ENCODE data around the gene DNAH14.
"Not testable (repeated sequence)": the region's sequence is repeated elsewhere in the genome, so short reads cannot be mapped to it uniquely, and the experiment has no call there.

The DNAH14 gene

GRCh38 chr1:225146478-225146877 is 217.0 kb downstream of the DNAH14 start:
- in situ Hi-C loops (cut with MboI; ENCODE audit: low sequenced_read_pairs), result no loop called here

- in situ Hi-C loops (cut with MboI; ENCODE audit: low sequenced_read_pairs), result not testable (repeated sequence)
Measured at GRCh38 chr1:225147791-225148190, 218.3 kb downstream of the DNAH14 start.

DNA sequence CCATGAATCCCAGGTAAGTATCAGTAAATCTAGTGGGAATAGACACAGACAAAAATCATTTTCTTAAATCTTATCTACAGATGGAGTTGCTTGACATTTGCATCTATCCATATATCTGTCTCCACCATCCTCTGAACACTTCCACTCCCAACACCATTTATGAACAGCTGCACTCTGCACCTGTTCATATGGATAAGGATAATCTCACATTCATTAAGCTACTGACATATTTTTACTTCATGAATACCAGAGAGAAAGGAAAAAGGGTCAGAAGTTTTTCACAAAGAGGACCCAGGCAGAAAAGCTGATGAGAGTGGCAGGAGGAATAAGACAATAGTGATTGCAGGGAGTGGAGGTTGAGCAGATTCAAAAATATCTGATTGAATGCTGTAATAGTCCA is 222.6 kb downstream of the DNAH14 start:
- in situ Hi-C loops (cut with MboI; ENCODE audit: low sequenced_read_pairs), result no loop called here

DNA sequence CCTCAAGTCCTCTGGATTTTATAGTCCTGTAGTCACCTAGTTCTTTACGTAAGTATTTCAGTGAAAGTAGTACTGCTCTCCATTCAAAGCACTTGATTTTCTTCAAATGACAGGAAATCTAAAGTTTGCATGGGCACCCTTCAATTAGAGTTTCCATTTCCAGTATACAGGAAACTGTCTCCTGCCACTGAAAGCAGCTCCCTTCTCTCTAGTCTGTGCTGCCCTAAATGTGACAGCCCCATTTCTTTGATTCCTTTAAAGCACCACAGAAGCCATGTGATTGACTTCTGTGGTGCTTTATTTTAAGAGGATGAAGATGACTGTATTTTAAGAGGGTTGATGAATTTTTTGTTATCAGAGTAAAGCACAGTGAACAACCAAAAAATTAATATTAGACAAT is 226.1 kb downstream of the DNAH14 start:
- in situ Hi-C loops (cut with MboI; ENCODE audit: low sequenced_read_pairs), result no loop called here

- in situ Hi-C loops (cut with MboI; ENCODE audit: low sequenced_read_pairs), result no loop called here
Measured at GRCh38 chr1:225156254-225156653, 226.8 kb downstream of the DNAH14 start.

- in situ Hi-C loops (cut with MboI; ENCODE audit: low sequenced_read_pairs), result no loop called here
Measured at GRCh38 chr1:225158291-225158690, 228.8 kb downstream of the DNAH14 start.

DNA sequence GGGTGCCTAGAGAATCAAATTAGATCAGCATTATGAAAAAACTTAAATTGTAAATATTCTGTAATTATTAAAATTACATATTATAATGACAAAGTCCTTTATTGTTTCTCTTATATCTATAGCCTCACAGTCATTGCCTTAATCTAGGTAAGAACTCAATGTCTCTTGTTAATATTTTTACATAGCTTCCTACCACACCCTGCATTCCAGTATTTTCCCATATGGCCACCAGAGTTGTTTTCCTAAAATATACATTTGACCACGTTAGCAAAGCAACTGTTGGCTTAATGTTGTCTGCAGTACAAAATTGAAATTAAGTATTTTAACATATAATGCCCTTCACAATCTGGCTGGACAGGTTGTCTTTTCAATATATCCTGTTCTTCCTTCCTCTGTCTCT is 230.3 kb downstream of the DNAH14 start:
- in situ Hi-C loops (cut with MboI; ENCODE audit: low sequenced_read_pairs), result no loop called here

DNA sequence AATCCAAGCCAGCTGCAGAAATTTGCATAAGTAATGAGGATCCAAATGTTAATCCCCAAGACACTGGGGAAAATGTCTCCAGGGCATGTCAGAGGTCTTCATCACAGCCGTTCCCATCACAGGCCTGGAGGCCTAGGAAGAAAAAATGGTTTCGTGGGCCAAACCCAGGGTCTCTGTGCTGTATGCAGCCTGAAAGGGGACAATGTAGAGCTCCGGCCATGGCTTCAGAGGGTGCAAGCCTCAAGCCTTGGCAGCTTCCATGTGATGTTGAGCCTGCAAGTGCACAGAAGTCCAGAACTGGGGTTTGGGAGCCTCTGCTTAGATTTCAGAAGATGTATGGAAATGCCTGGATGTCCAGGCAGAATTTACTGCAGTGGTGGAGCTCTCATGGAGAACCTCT is 247.9 kb downstream of the DNAH14 start:
- in situ Hi-C loops (cut with MboI; ENCODE audit: low sequenced_read_pairs), result not testable (repeated sequence)

- in situ Hi-C loops (cut with MboI; ENCODE audit: low sequenced_read_pairs), result no loop called here
Measured at GRCh38 chr1:225179686-225180085, 250.2 kb downstream of the DNAH14 start.

DNA sequence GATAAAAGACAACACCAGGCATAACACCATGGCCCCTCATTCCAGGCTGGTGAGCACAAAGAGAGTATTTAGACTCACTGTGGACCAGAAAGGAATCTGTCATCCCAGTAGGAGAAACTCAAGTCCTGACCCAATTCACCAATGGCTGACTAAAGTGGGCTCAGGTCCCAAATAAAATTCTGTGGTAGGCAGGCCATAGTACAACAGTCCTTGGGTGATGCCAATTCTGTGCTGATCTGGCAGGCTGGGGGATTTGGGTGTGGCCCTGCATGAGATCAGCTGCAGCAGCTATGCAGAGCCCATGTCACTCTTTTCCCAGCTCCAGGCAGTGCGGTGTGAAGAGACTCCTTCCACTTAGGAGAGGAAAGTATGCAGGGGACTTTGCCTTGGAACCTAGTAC is 253.2 kb downstream of the DNAH14 start:
- in situ Hi-C loops (cut with MboI; ENCODE audit: low sequenced_read_pairs), result no loop called here

DNA sequence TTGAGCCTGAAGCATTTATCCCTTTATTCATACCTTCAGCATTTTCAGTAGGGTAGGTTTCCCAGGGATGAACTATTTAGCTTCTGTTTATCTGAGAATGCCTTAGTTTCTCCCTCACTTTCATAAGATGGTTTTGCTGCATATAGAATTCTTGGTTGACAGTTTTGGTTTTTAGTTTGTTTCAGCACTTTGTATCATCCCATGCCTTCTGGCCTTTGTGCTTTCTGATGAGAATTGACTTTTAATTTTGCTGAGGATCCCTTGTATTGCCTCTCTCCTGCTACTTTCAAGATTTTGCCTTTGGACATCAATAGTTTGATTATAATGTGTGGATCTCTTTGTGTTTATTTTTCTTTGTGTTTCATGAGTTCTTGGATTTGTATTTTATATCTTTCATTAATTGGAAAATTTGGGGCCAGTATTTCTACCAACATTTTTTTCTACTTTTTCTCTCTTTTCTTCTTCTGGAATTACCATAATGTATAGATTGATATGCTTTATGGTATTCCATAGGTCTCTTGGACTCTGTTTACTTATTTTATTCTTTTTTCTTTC is 261.8 kb downstream of the DNAH14 start:
- in situ Hi-C loops (cut with MboI; ENCODE audit: low sequenced_read_pairs), result no loop called here

GRCh38 chr1:225201447-225201846 is 272.0 kb downstream of the DNAH14 start:
- in situ Hi-C loops (cut with MboI; ENCODE audit: low sequenced_read_pairs), result no loop called here

DNA sequence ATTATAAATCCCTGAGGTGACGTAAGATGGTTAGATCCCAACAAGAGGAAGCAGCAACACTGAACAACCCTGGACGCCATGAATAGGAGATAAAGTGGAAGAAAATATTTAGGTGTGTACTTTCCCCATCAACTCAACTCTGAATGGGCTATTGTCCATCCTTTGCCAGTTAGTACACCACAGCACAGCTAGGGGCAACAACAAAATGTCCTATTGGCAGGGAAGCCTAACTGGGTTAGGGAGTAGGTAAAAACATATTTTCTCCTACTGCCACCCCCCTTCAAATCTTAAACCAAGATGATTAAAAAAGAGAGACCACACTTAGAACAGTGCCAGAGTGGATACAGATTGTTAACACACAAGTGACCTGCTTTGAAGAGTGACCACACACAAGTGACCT is 278.3 kb downstream of the DNAH14 start:
- in situ Hi-C loops (cut with MboI; ENCODE audit: low sequenced_read_pairs), result no loop called here

- in situ Hi-C loops (cut with MboI; ENCODE audit: low sequenced_read_pairs), result no loop called here
Measured at GRCh38 chr1:225209153-225209552, 279.7 kb downstream of the DNAH14 start.

GRCh38 chr1:225210180-225210579 is 280.7 kb downstream of the DNAH14 start:
- in situ Hi-C loops (cut with MboI; ENCODE audit: low sequenced_read_pairs), result not testable (repeated sequence)

- in situ Hi-C loops (cut with MboI; ENCODE audit: low sequenced_read_pairs), result not testable (repeated sequence)
Measured at GRCh38 chr1:225211694-225212442, 282.4 kb downstream of the DNAH14 start.

GRCh38 chr1:225224287-225224686 is 294.8 kb downstream of the DNAH14 start:
- in situ Hi-C loops (cut with MboI; ENCODE audit: low sequenced_read_pairs), result no loop called here

GRCh38 chr1:225225681-225226080 is 296.2 kb downstream of the DNAH14 start:
- in situ Hi-C loops (cut with MboI; ENCODE audit: low sequenced_read_pairs), result no loop called here

- in situ Hi-C loops (cut with MboI; ENCODE audit: low sequenced_read_pairs), result no loop called here
Measured at GRCh38 chr1:225228871-225229303, 299.4 kb downstream of the DNAH14 start.

- in situ Hi-C loops (cut with MboI; ENCODE audit: low sequenced_read_pairs), result not testable (repeated sequence)
Measured at GRCh38 chr1:225229429-225229828, 300.0 kb downstream of the DNAH14 start.

DNA sequence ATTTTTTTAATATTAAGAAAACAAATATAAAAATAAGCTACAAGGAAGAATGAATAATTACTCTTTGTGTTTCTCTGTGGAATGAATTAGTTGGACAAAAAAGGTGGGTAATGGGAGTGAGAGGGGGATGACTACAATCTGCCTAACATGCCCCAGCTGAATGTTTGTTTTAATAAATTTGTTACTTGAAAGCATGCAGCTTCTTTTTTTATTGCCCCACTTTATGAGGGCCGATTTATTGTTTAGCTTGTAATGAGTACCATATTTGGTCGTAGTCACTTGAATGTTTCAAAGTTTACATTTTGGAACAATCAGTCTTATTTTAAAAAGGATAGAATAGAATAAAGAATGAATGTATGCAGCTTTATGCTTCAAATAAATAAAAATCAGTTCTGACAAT is 301.0 kb downstream of the DNAH14 start:
- in situ Hi-C loops (cut with MboI; ENCODE audit: low sequenced_read_pairs), result no loop called here

DNA sequence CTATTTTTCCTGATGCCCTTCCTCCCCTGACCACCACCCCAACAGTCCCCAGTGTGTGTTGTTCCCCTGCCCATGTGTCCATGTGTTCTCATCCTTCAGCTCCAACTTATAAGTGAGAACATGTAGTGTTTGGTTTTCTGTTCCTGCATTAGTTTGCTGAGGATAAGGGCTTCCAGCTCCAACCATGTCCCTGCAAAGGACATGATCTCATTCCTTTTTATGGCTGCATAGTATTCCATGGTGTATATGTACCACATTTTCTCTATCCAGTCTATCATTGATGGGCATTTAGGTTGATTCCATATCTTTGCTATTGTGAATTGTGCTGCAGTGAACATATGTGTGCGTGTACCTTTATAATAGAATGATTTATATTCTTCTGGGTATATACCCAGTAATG is 303.5 kb downstream of the DNAH14 start:
- in situ Hi-C loops (cut with MboI; ENCODE audit: low sequenced_read_pairs), result not testable (repeated sequence)

GRCh38 chr1:225242611-225243010 is 313.1 kb downstream of the DNAH14 start:
- in situ Hi-C loops (cut with MboI; ENCODE audit: low sequenced_read_pairs), result no loop called here

Measured in HL-60/S4 treated with retinoic acid at 250 ng/mL for 4 days and 3 days (cell line).